K562 (cell line): ENCODE results near the gene KRTAP1-5.

Experiments used
- ATF1 ChIP-seq, 2 experiments: fragments of 450-650 bp in 1 of 2; IDR thresholded peaks; 2 replicates each; pipeline ENCODE4 v1.6.1; 2016; ENCODE audit warnings: missing compliant biosample characterization in 1 of 2, missing genetic modification characterization in 1 of 2
- ILF3 ChIP-seq: fragments of 450-650 bp; IDR thresholded peaks from 2 replicates; pipeline ENCODE4 v1.6.1; 2018; ENCODE audit warnings: antibody characterized with exemption, mild to moderate bottlenecking, moderate library complexity, borderline replicate concordance
- SMC3 ChIP-seq: conservative IDR thresholded peaks from 2 replicates; pipeline ENCODE4 v1.6.1; 2011; ENCODE audit warnings: low read depth, low read length, improper control_type of control experiment; ENCODE audit not compliant: insufficient read depth
- ZNF589 ChIP-seq: fragments of 200-800 bp; sonication (Bioruptor generic); IDR thresholded peaks from 2 replicates; pipeline ENCODE4 v1.6.1; 2016; ENCODE audit warnings: low read depth, missing genetic modification characterization, missing compliant biosample characterization
- TF ChIP-seq, protein P1 (sequence below), 3 experiments: IDR thresholded peaks in 2 of 3; conservative IDR thresholded peaks in 1 of 3; 2 replicates each; pipeline ENCODE4 v1.5.1; 2011 to 2012; ENCODE audit warnings: low read length in 3 of 3, mild to moderate bottlenecking in 3 of 3, control low read depth in 2 of 3, improper control_type of control experiment in 1 of 3, inconsistent platforms in 1 of 3, low read depth in 1 of 3, mixed read lengths in 1 of 3, moderate library complexity in 1 of 3; ENCODE audit not compliant: insufficient read depth in 2 of 3
- TF ChIP-seq, protein P2 (sequence below): sonication (generic); formaldehyde crosslinking; IDR thresholded peaks from 2 replicates; pipeline ENCODE4 v1.8.0; 2022; ENCODE audit warnings: missing genetic modification reagents, mild to moderate bottlenecking, borderline replicate concordance

DNA sequence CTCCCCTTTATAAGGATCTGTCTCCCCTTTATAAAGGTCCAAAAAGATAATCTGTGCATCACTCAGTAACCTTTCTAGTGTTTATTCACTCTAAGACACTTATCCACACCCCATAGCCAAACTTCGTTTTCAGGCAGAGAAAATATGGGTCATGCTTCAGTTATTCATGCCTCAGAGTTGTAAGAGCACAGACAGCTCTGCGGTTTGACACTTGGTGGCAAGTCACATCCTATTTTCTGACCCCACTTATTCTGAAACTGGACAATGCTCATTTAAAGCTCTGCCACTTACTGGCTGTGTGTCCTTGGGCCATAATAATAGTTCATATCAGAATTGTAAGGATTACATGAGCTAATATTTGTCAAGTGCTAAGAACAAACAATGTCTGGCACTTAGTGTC, 22.1 kb upstream of the KRTAP1-5 start:
- TF ChIP-seq, protein P1, sequence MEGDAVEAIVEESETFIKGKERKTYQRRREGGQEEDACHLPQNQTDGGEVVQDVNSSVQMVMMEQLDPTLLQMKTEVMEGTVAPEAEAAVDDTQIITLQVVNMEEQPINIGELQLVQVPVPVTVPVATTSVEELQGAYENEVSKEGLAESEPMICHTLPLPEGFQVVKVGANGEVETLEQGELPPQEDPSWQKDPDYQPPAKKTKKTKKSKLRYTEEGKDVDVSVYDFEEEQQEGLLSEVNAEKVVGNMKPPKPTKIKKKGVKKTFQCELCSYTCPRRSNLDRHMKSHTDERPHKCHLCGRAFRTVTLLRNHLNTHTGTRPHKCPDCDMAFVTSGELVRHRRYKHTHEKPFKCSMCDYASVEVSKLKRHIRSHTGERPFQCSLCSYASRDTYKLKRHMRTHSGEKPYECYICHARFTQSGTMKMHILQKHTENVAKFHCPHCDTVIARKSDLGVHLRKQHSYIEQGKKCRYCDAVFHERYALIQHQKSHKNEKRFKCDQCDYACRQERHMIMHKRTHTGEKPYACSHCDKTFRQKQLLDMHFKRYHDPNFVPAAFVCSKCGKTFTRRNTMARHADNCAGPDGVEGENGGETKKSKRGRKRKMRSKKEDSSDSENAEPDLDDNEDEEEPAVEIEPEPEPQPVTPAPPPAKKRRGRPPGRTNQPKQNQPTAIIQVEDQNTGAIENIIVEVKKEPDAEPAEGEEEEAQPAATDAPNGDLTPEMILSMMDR (IDR thresholded peaks at IDR 0.05 in 2 of 3, conservative IDR thresholded peaks at IDR 0.05 in 1 of 3; ENCODE audit: insufficient read depth in 2 of 3, low read depth in 1 of 3, low read length in 3 of 3), result no peak
- TF ChIP-seq ZNF589 (CRISPR knock-in tag) (no peak), ILF3 (no peak), ATF1 (CRISPR knock-in tag; IDR thresholded peaks at IDR 0.05) (no peak), ATF1 (tag; IDR thresholded peaks at IDR 0.05) (no peak), SMC3 (no peak)
- TF ChIP-seq, protein P2, sequence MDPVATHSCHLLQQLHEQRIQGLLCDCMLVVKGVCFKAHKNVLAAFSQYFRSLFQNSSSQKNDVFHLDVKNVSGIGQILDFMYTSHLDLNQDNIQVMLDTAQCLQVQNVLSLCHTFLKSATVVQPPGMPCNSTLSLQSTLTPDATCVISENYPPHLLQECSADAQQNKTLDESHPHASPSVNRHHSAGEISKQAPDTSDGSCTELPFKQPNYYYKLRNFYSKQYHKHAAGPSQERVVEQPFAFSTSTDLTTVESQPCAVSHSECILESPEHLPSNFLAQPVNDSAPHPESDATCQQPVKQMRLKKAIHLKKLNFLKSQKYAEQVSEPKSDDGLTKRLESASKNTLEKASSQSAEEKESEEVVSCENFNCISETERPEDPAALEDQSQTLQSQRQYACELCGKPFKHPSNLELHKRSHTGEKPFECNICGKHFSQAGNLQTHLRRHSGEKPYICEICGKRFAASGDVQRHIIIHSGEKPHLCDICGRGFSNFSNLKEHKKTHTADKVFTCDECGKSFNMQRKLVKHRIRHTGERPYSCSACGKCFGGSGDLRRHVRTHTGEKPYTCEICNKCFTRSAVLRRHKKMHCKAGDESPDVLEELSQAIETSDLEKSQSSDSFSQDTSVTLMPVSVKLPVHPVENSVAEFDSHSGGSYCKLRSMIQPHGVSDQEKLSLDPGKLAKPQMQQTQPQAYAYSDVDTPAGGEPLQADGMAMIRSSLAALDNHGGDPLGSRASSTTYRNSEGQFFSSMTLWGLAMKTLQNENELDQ (CRISPR knock-in tag), result no peak
